ENCODE results near the gene SCPEP1. TPM values are rescaled to one million over a fixed set of nuclear protein-coding genes. Genes with fewer than 3 reads are reported as not detected.
A peak's percentile ranks its signal among the peaks of the same experiment; 100 is the strongest.

The SCPEP1 gene, protein sequence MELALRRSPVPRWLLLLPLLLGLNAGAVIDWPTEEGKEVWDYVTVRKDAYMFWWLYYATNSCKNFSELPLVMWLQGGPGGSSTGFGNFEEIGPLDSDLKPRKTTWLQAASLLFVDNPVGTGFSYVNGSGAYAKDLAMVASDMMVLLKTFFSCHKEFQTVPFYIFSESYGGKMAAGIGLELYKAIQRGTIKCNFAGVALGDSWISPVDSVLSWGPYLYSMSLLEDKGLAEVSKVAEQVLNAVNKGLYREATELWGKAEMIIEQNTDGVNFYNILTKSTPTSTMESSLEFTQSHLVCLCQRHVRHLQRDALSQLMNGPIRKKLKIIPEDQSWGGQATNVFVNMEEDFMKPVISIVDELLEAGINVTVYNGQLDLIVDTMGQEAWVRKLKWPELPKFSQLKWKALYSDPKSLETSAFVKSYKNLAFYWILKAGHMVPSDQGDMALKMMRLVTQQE
- 27.1 and 29.6 TPM in 2 replicates for total RNA-seq (2021)
- long read RNA-seq, transcript SCPEP1-201 (13 exons, 1,942 nt), result major isoform, 265 of 282 reads
- long read RNA-seq, partial matches to known transcripts, result 3 of 282 reads
- long read RNA-seq, other reads (novel, unspliced or antisense), result 14 of 282 reads

DNA sequence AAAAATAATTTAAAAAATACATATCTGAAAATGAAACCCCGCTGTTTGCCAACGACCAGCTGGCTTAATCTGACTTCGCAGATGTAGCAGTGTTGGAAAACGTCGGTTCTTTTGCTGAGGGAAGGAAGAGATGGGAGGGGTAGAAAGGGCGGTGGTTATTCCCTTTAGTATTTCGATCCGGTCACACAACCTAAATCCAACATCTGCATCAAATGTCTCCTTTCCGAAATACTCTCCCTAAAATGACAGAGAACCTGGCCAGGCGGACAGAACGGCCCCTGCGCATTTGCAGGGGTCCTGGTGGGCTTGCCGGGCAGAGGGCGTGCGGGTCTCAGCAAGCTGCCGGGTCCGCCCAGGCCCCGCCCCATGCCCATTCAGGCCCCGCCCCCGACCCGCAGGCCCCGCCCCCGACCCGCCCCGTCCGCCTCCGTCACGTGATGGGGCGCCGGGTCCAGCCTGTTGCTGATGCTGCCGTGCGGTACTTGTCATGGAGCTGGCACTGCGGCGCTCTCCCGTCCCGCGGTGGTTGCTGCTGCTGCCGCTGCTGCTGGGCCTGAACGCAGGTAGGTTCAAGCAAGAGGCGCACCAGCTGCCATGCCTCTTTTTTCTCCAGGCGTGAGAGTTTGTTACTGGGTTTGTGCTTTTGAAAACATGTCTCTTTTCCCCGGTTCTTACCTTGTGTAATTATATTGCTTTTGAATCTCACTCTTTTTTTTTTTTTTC is at the start of gene SCPEP1:
SCPEP1 (plus strand) TSS at position 459 of the 723 bp plus-strand sequence; CDS start at position 488, 29 bp downstream.
- TF ChIP-seq, protein P1, sequence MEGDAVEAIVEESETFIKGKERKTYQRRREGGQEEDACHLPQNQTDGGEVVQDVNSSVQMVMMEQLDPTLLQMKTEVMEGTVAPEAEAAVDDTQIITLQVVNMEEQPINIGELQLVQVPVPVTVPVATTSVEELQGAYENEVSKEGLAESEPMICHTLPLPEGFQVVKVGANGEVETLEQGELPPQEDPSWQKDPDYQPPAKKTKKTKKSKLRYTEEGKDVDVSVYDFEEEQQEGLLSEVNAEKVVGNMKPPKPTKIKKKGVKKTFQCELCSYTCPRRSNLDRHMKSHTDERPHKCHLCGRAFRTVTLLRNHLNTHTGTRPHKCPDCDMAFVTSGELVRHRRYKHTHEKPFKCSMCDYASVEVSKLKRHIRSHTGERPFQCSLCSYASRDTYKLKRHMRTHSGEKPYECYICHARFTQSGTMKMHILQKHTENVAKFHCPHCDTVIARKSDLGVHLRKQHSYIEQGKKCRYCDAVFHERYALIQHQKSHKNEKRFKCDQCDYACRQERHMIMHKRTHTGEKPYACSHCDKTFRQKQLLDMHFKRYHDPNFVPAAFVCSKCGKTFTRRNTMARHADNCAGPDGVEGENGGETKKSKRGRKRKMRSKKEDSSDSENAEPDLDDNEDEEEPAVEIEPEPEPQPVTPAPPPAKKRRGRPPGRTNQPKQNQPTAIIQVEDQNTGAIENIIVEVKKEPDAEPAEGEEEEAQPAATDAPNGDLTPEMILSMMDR (conservative IDR thresholded peaks at IDR 0.05), result no peak; the same call in 2 of the 3 replicates
- no peaks in the 10 kb centered on the region for H4K20me1 ChIP-seq (ENCODE audit: control insufficient read depth, insufficient read depth, insufficient read length)
- no peak within 1 kb of the TSS for H2AK5ac ChIP-seq (ENCODE audit: insufficient read length, low read length)
- H3K27ac ChIP-seq (ENCODE audit: insufficient read length, low read depth, low read length), result no peak within 1 kb of the TSS
- Mint-ChIP-seq H3K27ac (peak within 1 kb of the TSS; percentile 27 to 92 (median 46); a peak in 5 of 7 replicates), H3K9me3 (peaks cover 5 to 7% of the 10 kb centered on the region in 2 experiments), H3K27me3 (ENCODE audit: low read depth) (0 out of 2 replicates have a peak, but pooled peaks cover 3% of the 10 kb centered on the region), H3K4me3 (peak within 1 kb of the TSS; percentile 79 to 86), H3K36me3 (ENCODE audit: insufficient read depth in 1 of 3, low read depth in 3 of 3) (peaks cover 0 to 5% (median 4%) of the 10 kb centered on the region in 3 experiments; a peak in 4 of 7 replicates), H3K4me1 (peaks cover 51 to 56% of the 10 kb centered on the region in 2 experiments)
- no peak within 1 kb of the TSS for H4K91ac ChIP-seq (ENCODE audit: insufficient read length, low read depth, low read length)
- H3K4ac ChIP-seq (ENCODE audit: low read depth, low read length), result no peak within 1 kb of the TSS
- WGBS (ENCODE audit: extremely low coverage, insufficient read length, low lambda C conversion rate), result no CpG with 5 or more reads among the region's 42 CpGs
- H3K56ac ChIP-seq (ENCODE audit: insufficient read length, low read depth, low read length), result no peak within 1 kb of the TSS
- H2BK120ac ChIP-seq (ENCODE audit: low read depth, low read length, poor library complexity, severe bottlenecking), result no peak within 1 kb of the TSS
- no peak within 1 kb of the TSS for H3K14ac ChIP-seq (ENCODE audit: insufficient read depth, low read length)
- H3K79me2 ChIP-seq (ENCODE audit: insufficient read depth, low read length), result no peaks in the 10 kb centered on the region
- no peak within 1 kb of the TSS for H3K23ac ChIP-seq (ENCODE audit: insufficient read length, low read depth, low read length)
- H3T11ph ChIP-seq (ENCODE audit: low read length), result no peak within 1 kb of the TSS
- H3K4me2 ChIP-seq (ENCODE audit: insufficient read depth, insufficient read length, low read length), result peak within 1 kb of the TSS; percentile 57
- H3K4me1 ChIP-seq (ENCODE audit: insufficient read depth, low read length), result peaks cover 5% of the 10 kb centered on the region; the same call in 1 of the 2 replicates
- H3K18ac ChIP-seq (ENCODE audit: insufficient read length, low read depth, low read length), result no peak within 1 kb of the TSS
- H2BK20ac ChIP-seq (ENCODE audit: low read depth, low read length, poor library complexity, severe bottlenecking), result no peak within 1 kb of the TSS
- H2BK15ac ChIP-seq (ENCODE audit: low read depth, low read length), result no peak within 1 kb of the TSS
- no peak within 1 kb of the TSS for H4K8ac ChIP-seq (replicated peaks; ENCODE audit: insufficient read length, low read depth, low read length)
- H2BK12ac ChIP-seq (ENCODE audit: insufficient read length, low read depth, low read length), result no peak within 1 kb of the TSS
- no peaks in the 10 kb centered on the region for H3K9me3 ChIP-seq (ENCODE audit: control insufficient read depth, low read depth, low read length)
- no peak within 1 kb of the TSS for H4K5ac ChIP-seq (ENCODE audit: insufficient read length, low read depth, low read length)
- no peaks in the 10 kb centered on the region for H3K27me3 ChIP-seq (ENCODE audit: insufficient read depth, low read length)
- DNase-seq, result peak; percentile 97
- H3K79me1 ChIP-seq (ENCODE audit: insufficient read depth, low read depth, low read length, poor library complexity, severe bottlenecking), result no peaks in the 10 kb centered on the region
- H2BK5ac ChIP-seq (ENCODE audit: insufficient read length, low read length), result no peak within 1 kb of the TSS
- H3K23me2 ChIP-seq (ENCODE audit: insufficient read length, low read depth, low read length, poor library complexity, severe bottlenecking), result peaks cover 15% of the 10 kb centered on the region
- H2AFZ ChIP-seq (ENCODE audit: low read length), result peak within 1 kb of the TSS; percentile 42
- peak within 1 kb of the TSS; percentile 68 for H3K9ac ChIP-seq (ENCODE audit: extremely low read depth, insufficient read length, low read length)
